Mesendoderm (in vitro differentiated cells): ENCODE results near the gene KRT84.

Source experiments
- DNase-seq: peaks from one replicate; pipeline ENCODE4 v3.0.0; 2013
- H2AK5ac ChIP-seq: 2 replicates; pipeline ENCODE4 v1.6.1; 2013; ENCODE audit warnings: low read length, inconsistent platforms
- H2BK120ac ChIP-seq: 2 replicates; pipeline ENCODE4 v1.6.1; 2013; ENCODE audit warnings: low read depth, mild to moderate bottlenecking, low read length, moderate library complexity, mixed read lengths
- H2BK15ac ChIP-seq: replicated peaks from 2 replicates; pipeline ENCODE4 v1.6.1; 2013; ENCODE audit warnings: low read depth, mild to moderate bottlenecking, moderate library complexity
- H2BK5ac ChIP-seq: 2 replicates; pipeline ENCODE4 v1.6.1; 2013; ENCODE audit warnings: low read length, inconsistent platforms
- H3K18ac ChIP-seq: 2 replicates; pipeline ENCODE4 v1.6.1; 2013; ENCODE audit warnings: mild to moderate bottlenecking, low read length, mixed read lengths
- H3K23ac ChIP-seq: one replicate; pipeline ENCODE4 v1.6.1; 2013; ENCODE audit warnings: low read length
- H3K27ac ChIP-seq: 2 replicates; pipeline ENCODE4 v1.5.1; 2013; ENCODE audit warnings: low read depth, mild to moderate bottlenecking, inconsistent platforms, low read length, moderate library complexity
- H3K27me3 ChIP-seq: 2 replicates; pipeline ENCODE4 v1.6.1; 2013; ENCODE audit warnings: low read length, control low read depth, mild to moderate bottlenecking, inconsistent platforms; ENCODE audit not compliant: insufficient read depth, poor library complexity
- H3K36me3 ChIP-seq: 2 replicates; pipeline ENCODE4 v1.6.1; 2013; ENCODE audit warnings: low read length, inconsistent platforms; ENCODE audit not compliant: control insufficient read depth, insufficient read depth
- H3K4ac ChIP-seq: one replicate; pipeline ENCODE4 v1.6.1; 2013; ENCODE audit warnings: low read depth, mild to moderate bottlenecking, low read length, moderate library complexity
- H3K4me1 ChIP-seq: 2 replicates; pipeline ENCODE4 v1.6.1; 2013; ENCODE audit warnings: low read depth, low read length, inconsistent platforms; ENCODE audit not compliant: control insufficient read depth
- H3K4me2 ChIP-seq: 2 replicates; pipeline ENCODE4 v1.6.1; 2013; ENCODE audit warnings: low read length
- H3K4me3 ChIP-seq: 2 replicates; pipeline ENCODE4 v1.5.1; 2013; ENCODE audit warnings: mild to moderate bottlenecking, low read length
- H3K56ac ChIP-seq: one replicate; pipeline ENCODE4 v1.6.1; 2013; ENCODE audit warnings: low read length
- H3K79me1 ChIP-seq: 2 replicates; pipeline ENCODE4 v1.6.1; 2013; ENCODE audit warnings: low read length, inconsistent platforms
- H3K79me2 ChIP-seq: 2 replicates; pipeline ENCODE4 v1.6.1; 2013; ENCODE audit warnings: mild to moderate bottlenecking, low read length; ENCODE audit not compliant: control insufficient read depth, insufficient read depth
- H3K9ac ChIP-seq: 2 replicates; pipeline ENCODE4 v1.6.1; 2013; ENCODE audit warnings: low read length, inconsistent platforms
- H4K5ac ChIP-seq: one replicate; pipeline ENCODE4 v1.6.1; 2013; ENCODE audit warnings: low read length
- H4K8ac ChIP-seq: one replicate; pipeline ENCODE4 v1.6.1; 2013; ENCODE audit warnings: low read depth, mild to moderate bottlenecking, control low read depth, low read length, moderate library complexity
- WGBS: extraction: QIAGEN DNeasy Blood & Tissue Kit; methylation state at CpG from one replicate; pipeline ENCODE4 v1.1.7; 2013; ENCODE audit warnings: low lambda C conversion rate, missing lambda C conversion rate; ENCODE audit not compliant: insufficient coverage; ENCODE audit errors: extremely low coverage; 5-methylcytosine and 5-hydroxymethylcytosine counted together

KRT84 gene

DNA sequence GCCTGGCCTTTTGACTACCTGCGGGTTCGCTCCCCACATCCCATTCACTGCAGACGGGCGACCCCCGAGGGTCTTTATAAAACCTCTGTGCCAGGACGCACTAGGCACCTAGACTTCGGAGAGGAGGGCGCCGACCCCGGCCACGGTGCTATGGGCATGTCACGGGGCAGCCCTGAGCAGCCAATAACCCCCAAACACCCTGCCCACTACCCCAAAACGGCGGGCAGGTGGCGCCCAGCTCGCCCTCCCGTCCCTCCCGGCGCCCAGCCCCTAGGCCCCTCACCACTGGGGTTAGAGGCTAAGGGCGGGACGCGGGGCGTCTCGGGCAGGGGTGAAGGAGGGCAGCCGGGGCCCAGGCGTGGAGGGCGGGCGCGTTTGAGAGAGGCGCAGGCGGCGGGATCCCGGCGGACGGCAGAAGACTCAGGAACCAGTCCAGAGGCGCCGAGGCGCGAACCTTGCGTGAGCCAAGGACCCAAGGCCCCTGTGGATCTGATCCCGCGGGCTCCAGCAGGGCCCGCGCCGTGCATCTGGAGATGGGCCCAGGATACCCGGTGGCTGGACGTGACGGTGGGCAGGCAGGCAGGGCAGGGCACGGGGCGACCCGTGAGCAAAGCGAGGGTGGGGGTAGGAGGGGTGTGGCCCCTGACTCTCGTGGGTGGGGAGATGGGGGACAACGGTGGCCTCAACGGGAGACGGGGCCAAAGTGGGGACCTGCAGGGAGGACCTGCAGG lies 29.3 kb downstream of the KRT84 start:
- Histone ChIP-seq H3K4ac (no peak overlapping the region), H3K4me1 (no peaks in the 10 kb centered on the region), H3K56ac (no peak overlapping the region), H4K5ac (no peak overlapping the region), H2BK15ac (no peak overlapping the region), H3K4me2 (no peak overlapping the region), H2BK120ac (no peak overlapping the region), H3K18ac (no peak overlapping the region), H2BK5ac (no peak overlapping the region), H3K36me3 (no peaks in the 10 kb centered on the region), H3K27ac (no peak overlapping the region), H3K9ac (no peak overlapping the region), H2AK5ac (no peak overlapping the region), H3K23ac (no peak overlapping the region), H3K4me3 (no peak overlapping the region), H4K8ac (no peak overlapping the region), H3K79me2 (no peaks in the 10 kb centered on the region), H3K27me3 (no peaks in the 10 kb centered on the region), H3K79me1 (no peaks in the 10 kb centered on the region)
- no CpG with 5 or more reads among the region's 56 CpGs for WGBS
- DNase-seq: no peak

DNA sequence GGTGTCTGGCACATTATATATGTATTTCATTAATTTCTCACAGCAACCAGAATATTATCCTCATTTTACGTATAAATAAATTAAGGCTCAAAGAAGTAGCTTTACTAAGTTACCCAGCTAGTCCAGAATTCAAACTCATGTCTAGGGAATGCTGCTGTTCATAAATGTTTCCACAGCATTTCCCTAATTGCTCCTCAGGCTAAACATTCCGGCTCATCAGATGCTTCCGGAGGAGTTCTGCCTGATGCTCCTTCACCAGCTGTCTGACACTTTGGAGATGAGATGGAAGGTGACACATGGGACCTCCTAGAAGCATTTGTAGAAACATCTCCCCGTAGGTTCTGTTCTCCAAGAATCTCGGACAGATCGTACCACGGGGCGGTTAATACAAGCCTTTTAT lies 30.3 kb downstream of the KRT84 start:
- Histone ChIP-seq H3K18ac (no peak overlapping the region), H3K4me2 (no peak overlapping the region), H3K4me1 (no peaks in the 10 kb centered on the region), H4K5ac (no peak overlapping the region), H2BK15ac (no peak overlapping the region), H3K4me3 (no peak overlapping the region), H2BK120ac (no peak overlapping the region), H3K27me3 (no peaks in the 10 kb centered on the region), H2BK5ac (no peak overlapping the region), H4K8ac (no peak overlapping the region), H3K79me2 (no peaks in the 10 kb centered on the region), H3K79me1 (no peaks in the 10 kb centered on the region), H3K9ac (no peak overlapping the region), H3K56ac (no peak overlapping the region), H3K23ac (no peak overlapping the region), H3K4ac (no peak overlapping the region), H2AK5ac (no peak overlapping the region), H3K36me3 (no peaks in the 10 kb centered on the region), H3K27ac (no peak overlapping the region)
- DNase-seq: no peak
- no CpG with 5 or more reads among the region's 8 CpGs for WGBS

DNA sequence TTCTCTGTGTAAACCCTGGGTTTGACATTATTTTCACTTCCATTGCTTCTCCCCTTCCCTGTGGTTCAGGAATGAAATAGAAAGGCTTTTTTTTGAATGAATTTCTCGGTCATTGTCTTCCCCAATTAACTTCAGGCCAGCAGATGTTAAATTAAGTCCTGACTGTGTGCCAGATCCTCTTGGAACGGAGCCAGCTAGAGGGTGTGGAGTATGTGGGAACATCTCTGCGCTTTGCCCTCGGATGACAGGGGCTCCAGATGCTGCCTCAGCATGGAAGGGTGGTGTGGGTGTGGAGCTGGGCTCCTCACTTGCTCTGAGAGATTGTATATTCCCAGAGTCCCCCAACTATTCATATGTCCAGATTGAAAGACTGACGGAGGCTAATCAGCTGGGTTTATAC lies 31.3 kb downstream of the KRT84 start:
- no peak overlapping the region for H3K18ac ChIP-seq
- no peak overlapping the region for H3K4me2 ChIP-seq
- H3K4ac ChIP-seq: no peak overlapping the region
- no peak for DNase-seq
- H3K27me3 ChIP-seq: no peaks in the 10 kb centered on the region
- H3K79me1 ChIP-seq: no peaks in the 10 kb centered on the region
- H3K9ac ChIP-seq: no peak overlapping the region
- H2BK120ac ChIP-seq: no peak overlapping the region
- no peak overlapping the region for H3K27ac ChIP-seq
- no CpG with 5 or more reads among the region's 5 CpGs for WGBS
- H3K23ac ChIP-seq: no peak overlapping the region
- no peak overlapping the region for H4K8ac ChIP-seq
- H3K56ac ChIP-seq: no peak overlapping the region
- no peak overlapping the region for H4K5ac ChIP-seq
- no peak overlapping the region for H2AK5ac ChIP-seq
- H2BK15ac ChIP-seq: no peak overlapping the region
- no peak overlapping the region for H2BK5ac ChIP-seq
- no peak overlapping the region for H3K4me3 ChIP-seq
- H3K4me1 ChIP-seq: no peaks in the 10 kb centered on the region
- no peaks in the 10 kb centered on the region for H3K36me3 ChIP-seq
- no peaks in the 10 kb centered on the region for H3K79me2 ChIP-seq

DNA sequence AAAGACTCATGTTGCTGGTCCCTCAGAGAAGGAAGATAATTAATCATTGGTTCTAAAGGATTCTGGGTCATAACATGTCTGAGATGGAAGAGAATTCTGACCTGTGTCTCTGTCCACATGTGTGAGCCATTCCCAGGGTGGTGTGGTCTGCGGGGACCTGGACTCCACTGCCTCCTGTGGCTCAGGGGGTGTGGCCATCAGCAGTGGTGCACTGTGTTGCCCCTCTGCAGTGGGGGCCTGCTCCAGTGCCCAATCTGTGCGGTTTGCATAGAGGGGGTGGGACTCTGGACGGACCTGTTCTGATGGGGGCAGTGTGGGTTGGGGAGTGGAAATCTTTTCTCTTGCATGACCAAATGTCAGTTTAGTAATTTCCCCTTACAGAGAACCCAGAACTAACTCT lies 31.7 kb downstream of the KRT84 start:
- Histone ChIP-seq H3K79me1 (no peaks in the 10 kb centered on the region), H3K23ac (no peak overlapping the region), H4K8ac (no peak overlapping the region), H2AK5ac (no peak overlapping the region), H3K27me3 (no peaks in the 10 kb centered on the region), H3K4ac (no peak overlapping the region), H3K9ac (no peak overlapping the region), H3K4me2 (no peak overlapping the region), H3K79me2 (no peaks in the 10 kb centered on the region), H3K4me3 (no peak overlapping the region), H2BK120ac (no peak overlapping the region), H3K36me3 (no peaks in the 10 kb centered on the region), H2BK5ac (no peak overlapping the region), H3K27ac (no peak overlapping the region), H4K5ac (no peak overlapping the region), H3K56ac (no peak overlapping the region), H3K4me1 (no peaks in the 10 kb centered on the region), H2BK15ac (no peak overlapping the region), H3K18ac (no peak overlapping the region)
- no CpG with 5 or more reads among the region's 3 CpGs for WGBS
- DNase-seq: no peak

- H3K79me2 ChIP-seq: no peaks in the 10 kb centered on the region
Observed at GRCh38 chr12:52352951-52353350, 32.5 kb downstream of the KRT84 start.

More at GRCh38 chr12:52352951-52353350, 32.5 kb downstream of the KRT84 start:
- H3K23ac ChIP-seq: no peak overlapping the region
- H4K8ac ChIP-seq: no peak overlapping the region
- no peak overlapping the region for H3K4ac ChIP-seq
- no peaks in the 10 kb centered on the region for H3K36me3 ChIP-seq
- no CpG with 5 or more reads among the region's 2 CpGs for WGBS
- no peak for DNase-seq
- H3K9ac ChIP-seq: no peak overlapping the region
- no peak overlapping the region for H4K5ac ChIP-seq
- H2BK120ac ChIP-seq: no peak overlapping the region
- H3K4me1 ChIP-seq: no peaks in the 10 kb centered on the region
- no peaks in the 10 kb centered on the region for H3K79me1 ChIP-seq
- H2BK5ac ChIP-seq: no peak overlapping the region
- no peak overlapping the region for H2BK15ac ChIP-seq
- no peak overlapping the region for H3K56ac ChIP-seq
- no peak overlapping the region for H3K18ac ChIP-seq
- no peak overlapping the region for H3K4me2 ChIP-seq
- H3K4me3 ChIP-seq: no peak overlapping the region
- H3K27ac ChIP-seq: no peak overlapping the region
- H2AK5ac ChIP-seq: no peak overlapping the region
- no peaks in the 10 kb centered on the region for H3K27me3 ChIP-seq
